ENCODE results near the gene PACRGL.

DNA sequence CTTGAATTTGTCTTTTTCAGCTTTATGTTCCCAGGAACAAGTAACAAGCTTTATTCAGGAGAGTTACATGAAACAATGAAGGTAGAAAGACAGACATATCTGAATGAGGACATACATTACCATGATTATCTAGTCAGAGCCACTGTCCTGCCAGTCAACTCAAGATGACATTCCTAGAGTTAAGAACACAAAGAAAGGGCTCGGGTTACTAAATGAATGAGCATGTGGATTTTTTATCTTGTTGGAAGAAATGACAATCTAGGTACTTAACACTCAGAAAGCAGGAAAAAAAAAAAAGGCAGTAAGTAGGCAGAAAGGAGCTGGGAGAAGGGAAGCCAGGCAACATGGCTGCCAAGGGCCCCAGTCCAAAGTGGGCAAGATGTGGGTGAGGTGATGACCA lies 28.0 kb upstream of the PACRGL start:
- TF ChIP-seq, protein P1, sequence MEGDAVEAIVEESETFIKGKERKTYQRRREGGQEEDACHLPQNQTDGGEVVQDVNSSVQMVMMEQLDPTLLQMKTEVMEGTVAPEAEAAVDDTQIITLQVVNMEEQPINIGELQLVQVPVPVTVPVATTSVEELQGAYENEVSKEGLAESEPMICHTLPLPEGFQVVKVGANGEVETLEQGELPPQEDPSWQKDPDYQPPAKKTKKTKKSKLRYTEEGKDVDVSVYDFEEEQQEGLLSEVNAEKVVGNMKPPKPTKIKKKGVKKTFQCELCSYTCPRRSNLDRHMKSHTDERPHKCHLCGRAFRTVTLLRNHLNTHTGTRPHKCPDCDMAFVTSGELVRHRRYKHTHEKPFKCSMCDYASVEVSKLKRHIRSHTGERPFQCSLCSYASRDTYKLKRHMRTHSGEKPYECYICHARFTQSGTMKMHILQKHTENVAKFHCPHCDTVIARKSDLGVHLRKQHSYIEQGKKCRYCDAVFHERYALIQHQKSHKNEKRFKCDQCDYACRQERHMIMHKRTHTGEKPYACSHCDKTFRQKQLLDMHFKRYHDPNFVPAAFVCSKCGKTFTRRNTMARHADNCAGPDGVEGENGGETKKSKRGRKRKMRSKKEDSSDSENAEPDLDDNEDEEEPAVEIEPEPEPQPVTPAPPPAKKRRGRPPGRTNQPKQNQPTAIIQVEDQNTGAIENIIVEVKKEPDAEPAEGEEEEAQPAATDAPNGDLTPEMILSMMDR (conservative IDR thresholded peaks at IDR 0.05; ENCODE audit: low read depth, low read length): no peak
- no peak for TF ChIP-seq SMC3 (IDR thresholded peaks at IDR 0.05; ENCODE audit: low read depth, low read length)
- TF ChIP-seq RFX5 (IDR thresholded peaks at IDR 0.05; ENCODE audit: low read depth, low read length): no peak
- no peak for TF ChIP-seq MAFK (IDR thresholded peaks at IDR 0.05; ENCODE audit: low read depth, low read length)
- TF ChIP-seq, protein P2, sequence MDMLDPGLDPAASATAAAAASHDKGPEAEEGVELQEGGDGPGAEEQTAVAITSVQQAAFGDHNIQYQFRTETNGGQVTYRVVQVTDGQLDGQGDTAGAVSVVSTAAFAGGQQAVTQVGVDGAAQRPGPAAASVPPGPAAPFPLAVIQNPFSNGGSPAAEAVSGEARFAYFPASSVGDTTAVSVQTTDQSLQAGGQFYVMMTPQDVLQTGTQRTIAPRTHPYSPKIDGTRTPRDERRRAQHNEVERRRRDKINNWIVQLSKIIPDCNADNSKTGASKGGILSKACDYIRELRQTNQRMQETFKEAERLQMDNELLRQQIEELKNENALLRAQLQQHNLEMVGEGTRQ (IDR thresholded peaks at IDR 0.05; ENCODE audit: low read depth, low read length): no peak
- TF ChIP-seq POLR2A (IDR thresholded peaks at IDR 0.05; ENCODE audit: low read depth, low read length): no peak
- TF ChIP-seq, protein P3, sequence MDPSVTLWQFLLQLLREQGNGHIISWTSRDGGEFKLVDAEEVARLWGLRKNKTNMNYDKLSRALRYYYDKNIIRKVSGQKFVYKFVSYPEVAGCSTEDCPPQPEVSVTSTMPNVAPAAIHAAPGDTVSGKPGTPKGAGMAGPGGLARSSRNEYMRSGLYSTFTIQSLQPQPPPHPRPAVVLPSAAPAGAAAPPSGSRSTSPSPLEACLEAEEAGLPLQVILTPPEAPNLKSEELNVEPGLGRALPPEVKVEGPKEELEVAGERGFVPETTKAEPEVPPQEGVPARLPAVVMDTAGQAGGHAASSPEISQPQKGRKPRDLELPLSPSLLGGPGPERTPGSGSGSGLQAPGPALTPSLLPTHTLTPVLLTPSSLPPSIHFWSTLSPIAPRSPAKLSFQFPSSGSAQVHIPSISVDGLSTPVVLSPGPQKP (IDR thresholded peaks at IDR 0.05; ENCODE audit: borderline replicate concordance, low read depth, low read length): no peak
- no peak for TF ChIP-seq FOS (IDR thresholded peaks at IDR 0.05; ENCODE audit: low read depth, low read length)
- TF ChIP-seq MXI1 (IDR thresholded peaks at IDR 0.05; ENCODE audit: borderline replicate concordance, low read depth, low read length): no peak
- no peak for TF ChIP-seq RCOR1 (IDR thresholded peaks at IDR 0.05; ENCODE audit: insufficient replicate concordance, low read length)
- no peak for TF ChIP-seq RAD21 (IDR thresholded peaks at IDR 0.05; ENCODE audit: low read length)
- no peak for TF ChIP-seq CHD1 (IDR thresholded peaks at IDR 0.05; ENCODE audit: low read depth, low read length)
- no peak for TF ChIP-seq CEBPB (IDR thresholded peaks at IDR 0.05; ENCODE audit: low read depth, low read length)

All from IMR-90 (cell line).